HG03460 (cell line): ENCODE data around the gene PODXL.
"Not testable (repeated sequence)": the region's sequence is repeated elsewhere in the genome, so short reads cannot be mapped to it uniquely, and the experiment has no call there.

Experiments
- ATAC-seq: cut with Tn5 transposase; IDR thresholded peaks from one replicate; pipeline ENCODE4 v1.9.1; 2021; ENCODE audit not compliant: unreplicated experiment

Gene PODXL

DNA sequence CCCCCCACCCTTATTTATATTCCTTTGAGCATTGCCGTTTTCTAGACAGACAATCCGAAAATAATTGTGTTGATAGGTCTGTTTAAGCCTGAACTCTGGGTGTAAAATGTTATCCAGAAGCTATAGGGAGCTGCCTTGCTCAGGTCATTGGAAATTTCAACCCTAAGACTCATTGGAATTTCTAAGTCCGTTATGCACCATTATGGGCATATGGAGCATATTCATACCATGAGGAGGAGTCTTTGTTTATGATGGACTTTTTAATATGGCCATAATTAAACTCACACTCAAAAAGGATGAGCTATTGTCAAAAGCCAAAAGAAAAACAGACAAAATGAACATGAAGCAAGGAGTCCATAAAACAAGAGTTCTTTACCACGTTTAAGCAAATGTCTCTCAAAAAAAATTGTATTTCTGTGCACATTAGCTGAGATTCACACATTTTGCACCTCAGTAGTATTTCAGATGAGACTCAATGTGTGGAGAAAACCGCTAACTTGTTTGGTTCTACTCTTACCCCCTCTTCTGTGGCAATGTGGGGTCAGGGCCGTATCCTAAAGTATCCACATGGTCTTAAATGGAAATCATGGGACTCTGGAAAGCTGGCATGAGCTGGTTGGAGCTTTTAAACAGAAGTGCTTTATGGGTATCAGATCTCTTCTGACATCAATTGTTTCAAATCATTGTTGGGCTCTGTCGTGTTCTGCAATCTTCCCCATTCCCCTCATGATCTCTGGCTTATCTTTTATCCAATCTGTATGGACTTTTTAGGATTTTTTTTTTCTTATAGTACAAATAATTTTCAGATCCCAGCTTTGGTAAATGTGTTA is 60.5 kb downstream of the PODXL start:
- ATAC-seq: no peak

DNA sequence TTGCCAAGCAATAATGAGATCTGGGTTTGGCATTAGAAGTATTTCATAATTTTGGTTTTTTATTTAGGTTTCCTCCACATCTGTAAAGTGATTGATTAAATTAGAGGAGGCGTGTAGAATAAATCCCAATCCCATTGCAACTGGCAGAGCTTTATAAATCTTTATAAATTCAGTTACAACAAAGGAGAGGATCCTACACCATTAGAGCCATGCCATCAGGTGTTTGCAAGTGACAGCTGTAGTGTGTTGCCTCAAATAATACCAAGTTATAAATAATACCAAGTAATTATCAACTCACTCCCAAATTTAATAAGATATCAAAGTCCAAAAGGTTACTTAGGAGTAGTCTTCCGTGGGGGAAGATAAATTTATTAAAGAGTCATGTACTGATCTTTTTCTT is 62.2 kb downstream of the PODXL start:
- no peak for ATAC-seq

DNA sequence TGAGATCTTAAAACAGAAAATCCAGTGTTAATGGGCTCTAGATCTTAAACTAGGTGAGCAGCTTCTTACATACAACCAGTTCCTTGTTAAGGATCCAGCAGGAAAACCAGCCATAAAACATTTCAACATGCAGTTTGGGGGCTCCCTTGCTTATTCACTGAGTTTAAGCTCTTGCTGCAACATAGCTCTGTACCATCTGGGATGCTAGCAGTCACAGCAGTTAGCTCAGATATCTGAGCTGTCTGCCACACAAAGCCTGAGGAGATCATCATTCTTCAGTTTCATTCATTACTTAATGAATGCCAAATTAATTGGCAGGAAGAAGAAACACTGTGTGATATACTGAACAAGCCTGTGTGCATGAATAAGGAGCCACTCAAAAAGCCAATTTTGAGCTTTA is 62.8 kb downstream of the PODXL start:
- no peak for ATAC-seq

DNA sequence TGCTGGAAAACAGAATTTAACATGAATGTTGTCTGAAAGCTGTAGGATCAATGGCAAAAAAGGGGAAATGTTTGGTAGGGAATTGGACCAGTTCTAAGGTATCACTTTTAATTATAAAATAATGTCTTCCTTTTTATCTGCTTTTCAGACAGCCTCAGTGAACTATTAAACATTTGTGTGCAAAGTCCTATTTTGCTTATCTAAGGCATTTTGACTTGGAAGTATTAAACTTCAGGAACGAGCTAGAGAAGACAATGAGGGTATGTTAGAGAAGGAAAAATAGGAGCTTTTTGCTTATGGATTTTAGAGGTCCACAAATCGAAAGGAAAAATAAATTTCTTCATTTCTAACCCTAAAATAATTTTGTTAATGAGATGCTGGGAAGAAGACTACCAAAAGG is 63.3 kb downstream of the PODXL start:
- no peak for ATAC-seq

DNA sequence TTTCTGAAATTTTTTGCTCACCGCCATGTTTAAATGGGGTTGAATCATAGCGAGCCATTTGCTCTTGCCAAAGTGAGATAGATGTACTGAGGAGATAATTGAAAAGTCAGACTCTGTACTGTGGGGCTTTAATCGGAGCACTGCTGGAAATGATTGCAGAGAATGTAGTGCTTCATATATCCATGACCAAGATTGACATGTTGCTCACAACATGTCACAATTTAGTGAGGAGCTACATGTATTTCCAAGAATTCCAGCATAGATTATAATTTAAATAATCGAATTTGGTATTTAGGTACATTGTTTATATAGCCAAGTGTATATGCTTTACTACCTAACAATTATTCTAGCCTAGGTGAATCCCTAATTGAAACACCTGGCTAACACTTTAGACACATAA is 66.5 kb downstream of the PODXL start:
- ATAC-seq: no peak

DNA sequence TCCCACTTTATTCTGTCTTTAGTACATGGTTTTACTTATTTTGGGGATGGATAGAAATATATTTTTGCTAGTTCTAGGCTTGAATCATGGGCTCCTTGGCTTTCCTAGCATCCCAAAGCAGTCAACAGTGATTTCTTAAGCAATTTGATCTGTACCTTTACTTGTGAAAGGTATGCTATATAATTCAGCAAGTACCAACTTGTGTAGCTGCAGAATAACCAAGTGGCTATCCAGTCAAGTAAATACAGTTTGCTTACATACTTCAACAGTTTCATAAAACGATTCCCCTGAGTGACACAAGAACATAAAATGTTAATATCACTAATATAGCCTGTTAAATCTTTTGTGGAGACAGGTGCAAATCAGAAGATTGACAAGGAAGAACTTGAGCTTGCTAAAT is 67.2 kb downstream of the PODXL start:
- ATAC-seq: no peak

DNA sequence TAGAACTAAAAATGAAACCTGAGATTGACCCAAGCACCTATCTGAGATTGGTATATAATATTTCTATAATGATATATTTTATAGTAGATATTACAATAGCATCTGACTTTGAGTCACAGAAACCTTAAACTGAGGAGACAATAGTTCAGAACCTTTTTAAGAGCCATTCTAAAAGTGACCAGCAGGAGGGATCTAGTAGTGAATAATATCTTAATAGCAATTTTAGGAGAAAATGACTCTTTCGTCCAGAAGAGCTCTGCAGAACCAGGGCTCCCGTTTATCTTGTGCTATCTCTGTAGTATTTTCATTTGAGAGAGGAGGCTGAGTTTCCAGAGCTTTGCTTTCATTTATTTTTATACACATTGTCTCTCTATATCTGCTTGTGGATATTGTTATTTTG is 68.1 kb downstream of the PODXL start:
- ATAC-seq: no peak

DNA sequence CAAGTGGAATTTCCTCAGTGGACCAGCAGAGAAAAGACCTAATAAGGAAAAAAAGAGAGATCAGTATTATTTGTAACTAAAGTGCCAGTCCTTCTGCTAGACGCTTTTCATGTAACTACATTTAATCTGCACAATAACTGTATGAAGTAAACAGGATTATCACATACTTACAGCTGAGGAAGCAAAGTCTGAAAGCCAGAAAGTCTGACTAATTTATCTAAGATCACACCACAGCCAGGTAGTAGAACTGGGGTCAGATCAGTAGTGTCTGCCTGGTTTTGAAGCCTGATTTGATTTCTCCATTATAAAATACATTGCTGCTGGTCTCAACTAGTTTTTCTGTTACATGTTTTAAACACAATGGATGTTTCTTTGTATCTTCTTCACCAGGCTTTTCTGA is 69.2 kb downstream of the PODXL start:
- no peak for ATAC-seq

DNA sequence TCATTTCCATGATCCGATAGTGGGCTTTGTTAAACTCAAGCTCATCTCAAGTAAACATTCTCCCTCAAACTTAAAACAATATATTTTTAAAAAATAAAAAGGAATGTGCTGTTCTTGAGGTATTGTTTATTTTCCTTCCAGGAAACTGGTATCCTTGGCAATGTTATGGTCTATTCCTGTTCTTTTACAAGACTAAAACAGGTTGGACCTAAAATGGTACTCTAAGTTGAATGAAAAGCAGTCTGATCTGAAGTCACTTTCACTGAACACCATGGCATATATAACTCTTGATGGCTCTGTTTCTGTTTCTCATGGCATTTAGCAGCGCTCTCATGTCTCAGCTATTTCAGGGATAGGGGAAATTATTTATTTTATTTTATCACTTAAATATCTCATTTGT is 70.1 kb downstream of the PODXL start:
- no peak for ATAC-seq

DNA sequence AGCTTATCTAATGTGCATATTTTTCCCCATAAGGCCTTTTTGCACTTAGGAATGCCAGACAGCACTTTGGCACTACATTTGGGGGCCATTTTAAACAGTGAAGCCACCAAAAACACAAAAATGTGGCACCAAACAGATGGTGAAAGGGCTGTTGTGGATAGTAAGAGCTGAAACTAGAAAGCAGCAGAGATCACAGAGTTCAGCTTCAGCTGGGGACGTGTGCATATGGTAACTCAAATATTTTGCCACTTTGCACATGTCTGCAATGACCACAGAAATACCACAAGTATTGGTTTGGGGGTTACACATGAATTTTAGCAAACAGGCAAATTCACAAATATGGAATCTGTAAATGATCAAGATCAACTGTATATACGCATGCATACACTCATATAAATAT is 72.8 kb downstream of the PODXL start:
- no peak for ATAC-seq

DNA sequence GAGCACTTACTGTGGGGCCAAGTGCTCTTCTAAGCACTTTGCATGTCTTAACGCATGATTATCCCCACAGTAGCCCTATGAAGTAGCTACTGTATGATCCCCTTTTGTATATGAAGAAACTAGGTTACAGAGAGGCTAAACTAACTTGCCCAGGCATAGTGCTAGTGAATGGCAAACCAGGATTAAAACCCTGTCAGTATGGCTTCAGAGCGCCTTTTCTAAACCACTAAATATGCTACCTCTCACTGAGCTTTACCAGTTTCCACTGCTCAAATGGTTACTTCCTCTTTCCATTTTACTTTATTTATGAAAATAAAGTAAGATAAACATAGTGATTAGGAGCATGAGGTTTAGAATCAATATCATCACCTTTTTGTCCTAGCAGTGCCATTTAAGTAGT is 73.6 kb downstream of the PODXL start:
- ATAC-seq: no peak

DNA sequence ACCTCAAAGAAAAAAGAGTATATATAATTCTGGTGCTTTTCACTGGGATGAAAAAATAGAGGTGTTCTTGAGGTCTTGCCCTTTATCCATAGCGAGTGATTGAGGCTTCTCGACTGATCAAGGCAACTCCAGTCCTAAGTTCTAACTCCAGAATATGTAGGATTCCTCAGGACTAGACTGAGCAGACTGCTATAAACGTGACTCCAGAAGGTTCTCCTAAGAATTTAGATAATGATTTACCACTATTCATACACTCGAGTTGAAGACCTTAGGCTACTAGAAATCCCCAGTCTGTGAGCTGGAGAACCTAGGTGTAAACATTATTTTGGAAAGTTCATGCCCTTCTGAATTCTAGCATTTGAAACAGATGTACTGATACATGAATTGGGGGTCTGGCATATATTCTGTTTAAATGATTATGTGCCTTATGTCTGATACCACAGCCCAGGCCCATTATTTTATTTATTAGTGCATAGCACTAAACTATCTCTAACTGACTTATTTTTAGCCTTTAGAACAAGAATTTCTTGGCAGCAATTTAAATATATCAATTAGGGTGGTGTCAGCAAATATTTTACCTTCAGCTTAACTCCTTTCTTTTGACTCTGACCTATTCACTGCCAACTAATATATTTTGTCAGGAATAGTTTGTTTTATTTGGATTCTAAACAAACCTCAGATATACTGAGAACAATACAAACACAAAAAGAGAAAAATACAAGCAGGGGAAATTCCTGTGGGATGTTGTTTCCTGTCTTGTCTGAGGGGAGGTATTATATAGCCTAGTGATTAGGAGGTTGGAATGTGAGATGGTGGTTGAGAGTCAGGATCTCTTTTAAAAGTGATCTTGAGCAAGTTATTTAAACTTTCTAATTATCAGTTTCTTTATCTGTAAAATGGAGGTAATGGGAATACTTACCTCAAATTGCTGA is 75.8 kb downstream of the PODXL start:
- ATAC-seq: no peak

DNA sequence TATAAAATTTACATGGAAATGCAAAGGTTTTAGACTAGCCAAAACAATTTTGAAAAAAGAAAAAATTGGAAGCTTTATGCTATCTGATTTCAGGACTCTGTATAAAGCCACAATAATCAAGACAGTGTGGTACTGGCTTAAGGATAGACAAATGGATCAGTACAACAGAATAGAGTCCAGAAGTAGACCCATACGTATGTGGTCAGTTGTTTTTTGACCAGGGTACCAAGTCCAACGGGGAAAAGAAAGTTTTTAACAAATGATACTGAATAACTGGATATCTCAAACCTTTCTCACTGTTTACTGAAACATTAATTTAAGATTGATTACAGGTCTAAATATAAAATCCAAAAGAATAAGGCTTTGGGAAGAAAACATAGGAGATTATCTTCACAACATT is 79.7 kb downstream of the PODXL start:
- ATAC-seq: no peak

DNA sequence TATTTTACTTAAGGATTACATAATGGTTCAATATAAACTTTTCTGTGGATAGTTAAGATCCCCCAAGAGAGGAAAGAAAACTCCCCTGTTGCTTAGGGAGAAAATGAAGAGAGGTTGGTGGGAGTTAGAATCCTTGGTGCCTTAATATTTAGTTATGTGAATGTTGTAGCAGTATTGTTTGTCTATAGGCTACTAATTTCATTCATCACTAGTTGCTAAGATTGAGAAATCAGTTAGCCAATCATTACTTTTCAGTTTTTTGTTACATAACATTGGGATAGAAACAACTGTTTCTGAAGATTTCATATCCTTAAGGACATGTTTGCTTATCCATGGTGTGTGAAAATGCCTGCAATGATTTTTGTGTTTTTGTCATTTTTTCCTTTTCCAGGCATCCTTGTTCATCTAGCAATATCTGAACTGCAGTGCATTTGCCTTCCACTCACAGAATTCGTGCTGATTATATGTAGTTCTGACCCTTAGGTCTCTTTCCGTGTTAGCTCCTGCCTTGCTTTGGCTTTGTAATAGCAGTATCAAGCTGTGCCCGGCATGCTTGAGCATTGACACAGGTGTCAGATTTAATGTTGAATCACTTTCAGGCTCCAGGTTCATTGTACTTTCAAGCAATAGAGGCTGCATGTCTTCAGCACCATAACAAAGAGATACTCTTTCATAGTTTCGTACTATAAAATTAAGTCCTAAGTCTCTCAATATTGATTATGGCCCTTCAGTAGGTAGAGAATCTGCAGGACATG is 85.0 kb downstream of the PODXL start:
- ATAC-seq: no peak

DNA sequence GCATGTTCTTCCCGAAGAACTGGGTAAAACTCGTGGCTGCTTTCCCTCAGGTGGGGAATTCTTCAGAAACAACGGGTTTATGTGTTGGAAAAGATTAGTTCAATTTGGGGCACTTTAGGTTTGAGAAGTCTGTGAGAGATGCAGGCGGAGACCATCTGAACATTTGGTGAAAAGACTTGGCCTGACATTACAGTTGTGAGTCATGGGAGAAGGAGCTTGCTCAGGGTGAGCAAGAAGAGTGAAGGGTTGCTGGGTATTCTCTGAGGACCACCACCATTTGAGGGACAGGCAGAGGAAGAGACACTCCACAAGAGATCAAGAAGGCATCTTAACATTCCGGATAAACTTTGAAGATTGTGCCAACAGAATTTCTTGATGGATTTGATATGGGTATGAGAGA is 88.6 kb downstream of the PODXL start:
- no peak for ATAC-seq

DNA sequence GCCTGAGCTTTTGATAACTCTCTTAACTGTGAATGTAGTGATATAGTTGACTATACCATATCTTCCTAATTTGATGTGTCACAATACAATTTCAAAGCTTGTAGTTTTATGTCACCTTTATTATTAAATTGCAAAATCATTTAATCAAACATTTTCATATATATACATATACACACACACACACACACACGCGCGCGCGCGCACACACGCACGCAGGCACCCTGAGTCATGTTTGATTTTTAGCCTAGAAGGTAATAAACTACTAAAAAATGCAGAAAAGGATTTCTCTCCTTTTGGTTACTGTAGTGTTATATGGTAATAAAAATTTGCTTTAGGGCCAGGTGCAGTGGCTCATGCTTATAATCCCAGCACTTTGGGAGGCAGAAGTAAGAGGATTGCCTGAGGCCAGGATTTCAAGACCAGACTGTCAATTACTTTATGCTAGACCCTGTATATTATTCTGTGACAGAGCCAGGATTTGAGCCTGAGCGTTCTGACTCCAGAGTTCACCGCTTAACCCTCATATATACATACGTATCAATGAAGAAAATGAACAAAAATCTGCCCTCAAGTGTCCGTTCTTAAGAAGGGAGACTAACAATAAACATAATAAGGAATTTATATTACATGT is 89.6 kb downstream of the PODXL start:
- ATAC-seq: no peak

DNA sequence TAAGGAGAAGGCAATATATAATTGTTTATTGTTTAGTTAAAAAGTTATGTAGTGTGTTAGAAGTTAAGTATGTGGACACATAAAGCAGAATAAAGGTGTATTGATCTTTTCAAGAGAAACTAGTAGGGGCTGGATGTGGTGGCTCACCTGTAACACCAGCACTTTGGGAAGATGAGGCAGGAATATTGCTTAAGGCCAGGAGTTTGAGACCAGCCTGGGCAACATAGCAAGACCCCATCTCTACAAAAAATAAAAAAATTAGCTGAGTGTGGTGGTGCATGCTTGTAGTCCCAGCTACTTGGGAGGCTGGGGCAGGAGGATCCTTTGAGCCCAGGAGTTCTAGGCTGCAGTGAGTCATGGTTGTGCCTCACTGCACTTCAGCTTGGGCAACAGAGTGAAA is 93.7 kb downstream of the PODXL start:
- ATAC-seq: not testable (repeated sequence)

DNA sequence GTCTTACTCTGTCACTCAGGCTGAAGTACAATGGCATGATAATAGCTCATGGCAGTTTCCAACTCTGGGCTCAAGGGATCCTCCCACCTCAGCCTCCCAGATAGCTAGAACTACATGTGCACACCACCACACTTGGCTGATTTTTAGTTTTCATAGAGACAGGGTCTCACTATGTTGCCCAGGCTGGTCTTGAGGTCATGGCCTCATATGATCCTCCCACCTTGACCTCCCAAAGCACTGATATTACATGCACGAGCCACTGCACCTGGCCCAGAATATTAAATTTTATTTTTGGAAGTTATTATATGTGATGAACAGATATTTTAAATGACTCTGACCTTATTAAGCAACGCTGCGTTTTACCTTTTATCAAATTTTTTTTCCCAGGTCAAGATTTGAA is 94.4 kb downstream of the PODXL start:
- no peak for ATAC-seq

DNA sequence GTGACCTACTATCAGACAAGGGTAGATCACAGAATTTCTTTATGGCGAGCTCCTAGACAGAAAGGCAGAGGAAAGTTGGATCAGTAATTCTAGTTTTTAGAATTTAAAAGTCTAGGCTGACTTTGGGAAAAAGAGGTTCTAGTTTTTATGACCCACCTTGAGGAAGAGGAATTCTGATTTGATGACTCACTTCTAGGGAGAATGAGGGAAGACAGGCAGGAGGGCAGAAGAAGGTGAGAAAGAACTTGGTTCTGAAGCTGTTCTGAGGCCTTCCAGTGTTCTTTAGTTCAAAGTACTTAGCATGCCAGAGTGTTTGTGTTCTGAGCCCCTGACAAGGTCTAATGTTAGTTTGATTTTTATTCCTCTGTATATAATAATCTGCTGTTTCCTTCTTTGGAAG is 97.2 kb downstream of the PODXL start:
- ATAC-seq: no peak

DNA sequence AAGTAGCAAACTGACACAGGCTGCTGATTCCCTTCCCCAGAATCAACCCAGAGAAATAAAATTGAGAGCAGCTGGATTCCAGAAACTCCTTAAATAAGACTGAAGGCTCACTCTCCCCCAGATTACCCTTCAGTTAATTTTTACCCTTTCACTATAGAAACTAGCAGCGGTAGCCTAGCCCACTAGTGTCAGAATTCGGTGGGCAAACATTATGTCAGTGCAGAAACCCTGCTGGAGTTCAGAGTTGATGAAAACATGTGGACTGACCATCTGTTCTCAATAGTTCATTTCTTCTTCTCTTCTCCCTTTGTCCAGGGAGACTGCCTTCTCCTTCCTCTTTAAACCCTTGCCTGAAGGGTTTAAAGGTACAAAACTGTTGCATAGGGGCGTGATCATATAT is 100.1 kb downstream of the PODXL start:
- no peak for ATAC-seq

DNA sequence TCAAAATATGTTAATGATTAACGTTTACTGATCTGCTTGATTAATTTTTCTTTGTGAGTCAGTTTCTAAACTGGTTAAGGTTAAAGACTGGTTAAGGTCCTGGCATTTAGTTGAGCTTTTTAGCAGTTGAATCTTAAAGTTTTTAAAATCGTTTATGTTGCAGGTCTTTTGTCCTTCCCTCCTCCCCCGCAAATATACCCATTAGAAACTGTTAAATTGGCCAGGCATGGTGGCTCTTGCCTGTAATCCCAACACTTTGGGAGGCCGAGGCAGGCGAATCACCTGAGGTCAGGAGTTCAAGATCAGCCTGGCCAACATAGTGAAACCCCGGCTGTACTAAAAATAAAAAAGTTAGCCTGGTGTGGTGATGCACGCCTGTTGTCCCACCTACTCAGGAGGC is 100.9 kb downstream of the PODXL start:
- no peak for ATAC-seq
